GM12891 (cell line): ENCODE data around the gene AVPR2.

Source experiments
- POLR2A ChIP-seq: IDR thresholded peaks from 2 replicates; pipeline ENCODE4 v1.6.1; 2011; ENCODE audit warnings: low read depth, low read length, control low read depth
- POLR2AphosphoS5 ChIP-seq: IDR thresholded peaks from 2 replicates; pipeline ENCODE4 v1.6.1; 2011; ENCODE audit warnings: low read depth, low read length, control low read depth
- SPI1 ChIP-seq: IDR thresholded peaks from 2 replicates; pipeline ENCODE4 v1.6.1; 2011; ENCODE audit warnings: low read depth, low read length, control low read depth
- TAF1 ChIP-seq: IDR thresholded peaks from 2 replicates; pipeline ENCODE4 v1.6.1; 2011; ENCODE audit warnings: low read depth, low read length, control low read depth

DNA sequence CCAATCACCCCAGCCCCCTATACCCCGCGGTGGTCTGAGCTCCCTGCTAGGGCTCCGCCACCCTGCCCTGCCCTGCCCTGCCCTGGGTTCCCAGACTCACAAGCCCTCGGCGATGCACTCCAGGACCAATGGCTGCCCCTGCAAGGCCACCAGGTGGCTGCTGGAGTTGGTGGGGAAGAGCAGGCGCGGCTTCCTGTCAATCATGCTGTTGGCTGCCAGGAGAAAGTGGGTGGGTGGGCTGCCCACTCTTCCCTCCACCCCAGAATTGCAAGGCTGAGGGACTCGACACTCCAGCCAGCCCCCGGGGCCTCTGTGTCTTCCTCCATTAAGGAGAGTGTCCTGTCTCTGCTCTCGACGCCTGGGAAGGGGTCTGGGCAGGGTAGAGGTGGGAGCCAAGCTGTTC is 34.2 kb upstream of the AVPR2 start:
- no peak for TF ChIP-seq POLR2A
- no peak for TF ChIP-seq POLR2AphosphoS5
- no peak for TF ChIP-seq SPI1
- no peak for TF ChIP-seq TAF1
